ENCODE measurements around the gene LENEP.

Gene LENEP

GRCh38 chr1:155037851-155038441 lies 44.6 kb downstream of the LENEP start:
- Histone ChIP-seq H3K36me3 (no peaks in the 10 kb centered on the region), H3K4me3 (ENCODE audit: low read depth, low read length) (no peak overlapping the region), H3K27ac (no peak overlapping the region), H3K9me3 (ENCODE audit: severe bottlenecking) (no peaks in the 10 kb centered on the region), H3K27me3 (ENCODE audit: insufficient read depth, low read depth, severe bottlenecking) (no peaks in the 10 kb centered on the region)
- no peak for DNase-seq
- TF ChIP-seq CTCF (IDR thresholded peaks at IDR 0.05; ENCODE audit: low read depth, low read length) = no peak

- H3K27ac ChIP-seq = no peak overlapping the region
- no peaks in the 10 kb centered on the region for H3K9me3 ChIP-seq (ENCODE audit: severe bottlenecking)
- no peak overlapping the region for H3K4me3 ChIP-seq (ENCODE audit: low read depth, low read length)
- H3K36me3 ChIP-seq = no peaks in the 10 kb centered on the region
- TF ChIP-seq CTCF (IDR thresholded peaks at IDR 0.05; ENCODE audit: low read depth, low read length) = no peak
- no peak for DNase-seq
- H3K27me3 ChIP-seq (ENCODE audit: insufficient read depth, low read depth, severe bottlenecking) = no peaks in the 10 kb centered on the region
Observed at GRCh38 chr1:155038602-155039307, 45.4 kb downstream of the LENEP start.

DNA sequence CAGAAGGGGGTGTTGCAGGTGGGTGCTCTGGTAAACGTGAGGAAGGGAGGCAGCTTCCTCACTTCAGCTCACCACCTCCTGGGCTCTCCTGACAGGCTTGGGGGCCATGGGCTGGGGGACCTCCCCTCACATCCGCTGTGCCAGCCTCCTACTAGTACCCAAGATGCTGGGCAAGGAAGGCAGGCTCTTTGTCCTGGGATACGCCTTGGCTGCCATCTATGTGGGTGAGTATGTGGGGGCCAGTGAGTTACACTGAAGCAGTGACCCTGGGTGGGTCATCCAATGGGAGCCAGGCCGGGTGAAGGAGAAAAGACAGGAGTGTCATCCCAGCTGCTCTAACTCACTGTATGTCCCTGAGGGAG lies 45.9 kb downstream of the LENEP start:
- DNase-seq = no peak
- no peaks in the 10 kb centered on the region for H3K36me3 ChIP-seq
- no peak for TF ChIP-seq CTCF (IDR thresholded peaks at IDR 0.05; ENCODE audit: low read depth, low read length)
- no peak overlapping the region for H3K4me3 ChIP-seq (ENCODE audit: low read depth, low read length)
- no peaks in the 10 kb centered on the region for H3K27me3 ChIP-seq (ENCODE audit: insufficient read depth, low read depth, severe bottlenecking)
- H3K9me3 ChIP-seq (ENCODE audit: severe bottlenecking) = no peaks in the 10 kb centered on the region
- H3K27ac ChIP-seq = no peak overlapping the region

DNA sequence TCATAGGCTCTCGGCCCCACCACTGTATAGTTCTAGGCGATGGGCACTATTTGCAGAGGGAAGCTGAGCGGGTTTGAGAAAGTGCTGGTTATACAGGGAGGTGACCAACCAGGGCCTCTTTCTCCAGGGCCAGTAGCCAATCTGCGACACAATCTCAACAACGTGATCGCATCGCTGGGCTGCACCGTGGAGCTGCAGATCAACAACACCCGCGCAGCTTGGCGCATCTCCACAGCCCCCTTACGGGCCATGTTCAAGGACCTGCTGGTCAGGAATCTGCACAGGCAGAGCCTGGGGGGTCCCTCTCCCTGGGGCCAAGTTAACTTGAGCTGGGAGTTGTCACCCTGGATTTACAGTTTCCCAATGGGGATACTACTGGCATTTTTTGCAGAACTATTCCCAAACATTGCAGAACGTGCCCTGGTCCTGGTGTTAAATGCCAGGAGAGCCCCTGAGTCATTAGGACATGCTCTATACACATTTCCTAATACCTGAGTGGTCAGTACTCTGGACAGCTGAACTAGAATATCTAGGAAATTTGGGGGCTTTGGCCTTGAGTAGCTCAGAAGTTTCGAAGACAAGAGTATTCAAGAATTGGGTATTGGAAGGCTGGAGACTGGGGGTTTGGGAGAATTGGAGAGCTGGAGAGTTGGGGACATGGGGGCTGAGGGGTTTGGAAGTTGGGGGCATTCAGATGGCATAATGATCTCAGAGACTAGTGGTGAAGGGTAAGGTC lies 47.1 kb downstream of the LENEP start:
- H3K27me3 ChIP-seq (ENCODE audit: insufficient read depth, low read depth, severe bottlenecking) = no peaks in the 10 kb centered on the region
- DNase-seq = no peak
- no peak overlapping the region for H3K4me3 ChIP-seq (ENCODE audit: low read depth, low read length)
- no peak for TF ChIP-seq CTCF (IDR thresholded peaks at IDR 0.05; ENCODE audit: low read depth, low read length)
- no peak overlapping the region for H3K27ac ChIP-seq
- H3K36me3 ChIP-seq = no peaks in the 10 kb centered on the region
- H3K9me3 ChIP-seq (ENCODE audit: severe bottlenecking) = no peaks in the 10 kb centered on the region

DNA sequence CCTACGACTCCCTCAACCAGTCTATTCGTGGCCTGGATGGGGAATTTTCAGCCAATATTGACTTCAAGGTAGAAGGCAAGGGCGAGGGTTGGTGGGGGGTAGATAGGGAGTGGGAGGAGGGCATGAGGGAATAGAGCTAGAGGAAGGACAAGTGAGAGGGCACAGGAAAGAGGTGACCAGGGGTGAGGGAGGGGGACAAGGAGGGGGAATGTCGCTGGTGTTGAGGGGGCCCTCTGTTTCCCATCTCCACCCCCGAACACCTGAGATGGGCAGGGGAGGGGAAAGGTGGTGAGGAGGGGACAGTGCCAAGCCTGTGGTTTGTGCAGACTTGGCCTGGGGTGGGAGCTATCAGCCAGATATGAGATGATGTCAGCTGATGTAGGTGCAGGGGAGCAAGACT lies 49.4 kb downstream of the LENEP start:
- H3K27ac ChIP-seq = no peak overlapping the region
- DNase-seq = no peak
- no peaks in the 10 kb centered on the region for H3K9me3 ChIP-seq (ENCODE audit: severe bottlenecking)
- no peaks in the 10 kb centered on the region for H3K36me3 ChIP-seq
- no peak overlapping the region for H3K4me3 ChIP-seq (ENCODE audit: low read depth, low read length)
- H3K27me3 ChIP-seq (ENCODE audit: insufficient read depth, low read depth, severe bottlenecking) = no peaks in the 10 kb centered on the region
- TF ChIP-seq CTCF (IDR thresholded peaks at IDR 0.05; ENCODE audit: low read depth, low read length) = no peak
